Endometrial microvascular endothelial cells (primary cell): ENCODE results near the gene LRRC14B. TPM values are rescaled to one million over a fixed set of nuclear protein-coding genes. Genes with fewer than 3 reads are reported as not detected.

Source experiments
- in situ Hi-C: cut with HindIII; loops from 2 replicates; pipeline ENCODE4 v1.10.0; 2017; ENCODE audit warnings: low sequenced_read_pairs, low pct_unique_long_range_greater_than_20kb; ENCODE audit errors: inconsistent ontology term
- total RNA-seq: library from RNA; depleted of rRNA; stranded (reverse); fragments of >200 nt; gene quantifications from one replicate; pipeline ENCODE4 v1.2.3, GENCODE V29; 2015; ENCODE audit errors: inconsistent ontology term

Gene LRRC14B
- total RNA-seq, 1 donor from 2014 or later, result not detected

DNA sequence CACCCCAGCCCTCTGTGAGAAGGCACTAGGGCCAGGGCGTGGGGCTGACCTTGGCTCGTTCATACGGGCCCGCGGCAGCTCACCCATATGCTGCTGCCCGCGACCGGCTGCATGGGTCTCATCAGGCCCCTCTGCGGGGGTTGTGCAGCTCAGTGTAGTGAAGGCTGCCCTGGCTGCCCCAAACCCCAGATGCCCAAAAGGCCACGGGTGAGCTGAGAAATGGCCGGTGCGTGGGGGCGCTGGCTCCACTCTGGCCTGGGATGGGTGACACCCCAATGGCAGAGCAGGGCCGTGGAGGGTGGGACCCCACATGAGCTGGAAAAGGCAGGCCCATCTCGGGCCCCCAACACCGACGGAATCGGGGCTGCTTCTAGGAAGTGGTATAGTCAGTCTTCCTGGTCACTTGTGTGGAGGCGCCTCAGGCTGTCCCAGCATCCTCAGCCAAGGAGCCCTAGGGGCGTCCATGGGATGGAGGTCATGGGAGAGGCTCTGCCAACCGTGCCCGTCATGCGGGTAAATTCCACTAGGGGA lies 19.4 kb upstream of the LRRC14B start:
- in situ Hi-C loops, result no loop called here

DNA sequence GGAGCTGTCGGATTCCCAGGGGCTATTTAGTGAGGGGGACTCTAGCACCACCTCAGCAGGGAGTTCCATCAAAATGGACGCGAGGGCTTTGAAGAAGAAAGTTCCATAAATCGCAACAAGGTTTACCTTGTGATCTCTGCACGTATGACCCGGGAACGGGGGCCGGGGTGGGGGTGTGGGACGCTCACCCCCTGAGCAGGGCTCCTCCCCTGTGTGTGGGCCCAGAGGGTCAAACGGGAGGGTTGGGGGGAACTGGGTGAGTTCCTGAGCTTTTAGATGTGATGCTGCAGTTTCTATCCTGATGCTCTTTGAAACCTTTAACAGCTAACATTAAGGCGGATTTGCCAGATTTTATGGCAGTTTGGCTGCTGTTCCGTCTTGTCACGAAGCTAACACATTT lies 18.9 kb upstream of the LRRC14B start:
- in situ Hi-C loops, result no loop called here

DNA sequence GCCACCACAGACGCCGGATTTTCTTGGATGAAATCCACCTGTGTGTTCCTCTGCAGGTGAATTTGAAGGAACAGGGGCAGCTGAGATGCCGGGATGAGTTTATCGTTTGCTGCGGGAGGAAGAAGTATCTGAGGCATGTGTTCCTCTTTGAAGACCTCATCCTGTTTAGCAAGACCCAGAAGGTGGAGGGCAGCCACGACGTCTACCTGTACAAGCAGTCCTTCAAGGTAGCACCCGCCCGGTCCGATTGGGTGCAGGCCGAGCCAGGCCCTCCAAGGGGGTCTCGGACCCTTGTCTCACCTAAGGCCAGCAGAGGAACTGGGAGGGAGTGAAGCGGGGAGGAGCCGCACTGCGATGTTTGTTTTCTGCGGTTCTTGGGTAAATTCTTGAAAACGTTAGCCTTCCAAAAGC lies 18.4 kb upstream of the LRRC14B start:
- in situ Hi-C loops, result no loop called here

DNA sequence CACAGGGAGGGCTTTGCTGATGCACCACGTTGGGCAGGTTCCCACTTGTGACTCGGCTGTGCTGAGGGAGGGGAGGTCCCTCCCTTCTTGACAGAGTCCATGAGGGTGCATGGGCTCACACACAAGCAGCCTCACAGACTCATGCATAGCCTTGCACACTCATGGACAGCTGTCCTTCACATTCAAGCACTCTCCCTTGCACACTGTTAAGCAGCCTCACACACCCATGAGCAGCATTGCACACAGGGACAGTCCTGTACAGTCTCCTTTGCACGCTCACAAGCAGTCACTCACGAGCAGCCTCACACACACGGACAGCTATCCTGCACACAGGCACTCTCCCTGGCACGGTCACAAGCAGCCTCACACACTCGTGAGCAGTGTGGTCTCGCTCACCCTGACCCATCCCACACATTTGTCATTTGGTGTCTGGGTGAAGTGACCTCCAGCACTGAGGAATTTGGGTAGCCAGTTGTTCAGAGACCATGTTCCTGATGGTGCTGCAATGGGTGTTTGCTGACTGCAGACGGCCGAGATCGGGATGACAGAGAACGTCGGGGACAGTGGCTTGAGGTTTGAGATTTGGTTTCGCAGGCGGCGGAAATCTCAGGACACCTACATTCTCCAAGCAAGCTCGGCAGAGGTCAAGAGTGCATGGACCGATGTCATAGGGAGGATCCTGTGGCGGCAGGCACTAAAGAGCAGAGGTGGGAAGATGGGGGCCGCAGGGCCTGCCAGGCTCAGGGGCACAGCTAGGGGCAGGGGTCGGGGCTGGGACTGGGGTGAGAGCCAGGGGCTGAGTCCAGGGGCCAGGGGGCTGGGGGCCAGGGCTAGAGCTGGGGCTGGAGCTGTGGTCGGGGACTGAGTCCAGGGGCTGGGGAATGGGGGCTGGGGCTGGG lies 17.7 kb upstream of the LRRC14B start:
- in situ Hi-C loops, result no loop called here

DNA sequence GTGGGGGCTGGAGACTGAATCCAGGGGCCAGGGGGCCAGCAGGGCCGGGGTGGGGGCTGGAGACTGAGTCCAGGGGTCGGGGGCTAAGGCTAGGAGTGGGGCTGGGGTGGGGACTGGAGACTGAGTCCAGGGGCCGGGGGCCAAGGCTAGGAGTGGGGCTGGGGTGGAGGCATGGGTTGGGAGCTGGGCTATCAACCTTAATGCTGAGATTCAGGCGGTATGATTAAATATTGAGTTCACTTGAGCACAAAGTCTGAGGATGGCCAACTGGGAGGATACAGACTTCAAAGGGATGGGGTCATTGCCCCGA lies 17.0 kb upstream of the LRRC14B start:
- in situ Hi-C loops, result no loop called here

DNA sequence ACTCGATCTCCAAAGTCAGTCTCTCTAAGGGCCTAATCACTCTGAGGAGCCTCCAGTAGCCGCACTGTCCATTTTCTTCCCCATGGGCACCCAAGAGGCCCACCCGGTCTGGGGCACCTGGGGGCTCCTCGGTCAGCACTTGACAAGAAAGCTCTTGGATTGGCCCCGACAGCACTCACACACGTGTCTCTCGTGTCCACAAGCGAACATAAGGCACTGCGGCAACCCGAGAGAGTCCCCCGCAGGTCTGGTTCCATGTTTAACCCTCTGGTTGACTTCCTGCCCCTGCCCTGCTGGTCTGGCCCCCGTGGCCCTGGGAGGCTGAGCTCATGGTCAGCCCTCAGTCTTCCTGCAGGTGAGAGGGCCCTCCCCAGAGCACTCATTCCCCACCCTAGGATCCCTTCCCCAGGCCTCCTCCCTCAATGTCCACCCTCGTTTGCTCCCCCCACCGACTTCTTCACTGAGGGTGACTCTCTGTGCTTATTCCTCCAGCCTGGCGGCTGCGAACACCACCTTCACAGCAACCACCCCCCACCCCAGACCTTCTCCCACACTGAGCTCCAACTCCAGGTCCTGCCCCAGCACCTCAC lies 16.3 kb upstream of the LRRC14B start:
- in situ Hi-C loops, result no loop called here

DNA sequence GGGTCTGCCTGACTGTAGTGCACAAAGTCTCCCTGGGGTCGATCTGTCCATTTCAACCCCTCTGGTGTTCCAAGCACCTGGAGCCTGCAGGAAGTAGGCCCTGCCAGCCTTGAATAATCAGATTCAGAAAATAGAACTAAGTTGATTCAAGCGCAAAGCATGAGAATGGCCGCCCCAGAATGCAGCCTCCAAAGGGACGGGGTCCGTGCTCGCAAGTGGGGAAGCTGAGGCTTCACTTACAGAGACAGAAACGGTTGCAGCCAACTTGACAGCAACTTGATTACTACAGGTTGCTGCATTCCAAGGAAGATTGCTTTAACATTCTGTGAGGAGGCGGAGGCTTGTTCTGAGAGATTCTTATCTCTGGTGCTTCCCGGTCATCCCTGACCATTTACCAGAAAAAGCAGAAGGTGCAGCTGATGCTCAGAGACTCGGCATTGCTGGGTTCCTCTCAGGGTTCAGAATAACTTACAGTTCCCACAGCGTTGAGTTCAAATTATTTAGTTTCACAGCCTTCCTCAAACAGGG lies 14.9 kb upstream of the LRRC14B start:
- in situ Hi-C loops, result no loop called here

DNA sequence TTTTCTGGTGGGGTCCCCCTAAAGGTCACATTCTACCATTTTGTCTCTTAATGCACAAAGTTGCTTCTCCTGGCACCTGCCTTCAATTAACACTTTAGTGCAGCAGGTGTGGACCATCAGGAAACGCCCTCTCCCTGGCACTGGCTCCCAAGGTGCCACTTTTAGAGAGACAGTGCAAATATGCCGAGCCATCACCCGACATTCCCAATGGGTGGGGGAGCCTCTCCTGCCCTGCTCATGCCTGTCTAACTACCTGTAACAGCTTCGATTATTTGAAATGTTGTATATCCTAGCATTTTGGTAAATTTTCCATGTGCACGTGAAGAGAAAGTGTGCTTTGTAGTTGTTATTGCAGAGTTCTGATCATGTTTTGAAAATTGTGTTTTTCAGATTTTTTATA lies 13.2 kb upstream of the LRRC14B start:
- in situ Hi-C loops, result no loop called here

DNA sequence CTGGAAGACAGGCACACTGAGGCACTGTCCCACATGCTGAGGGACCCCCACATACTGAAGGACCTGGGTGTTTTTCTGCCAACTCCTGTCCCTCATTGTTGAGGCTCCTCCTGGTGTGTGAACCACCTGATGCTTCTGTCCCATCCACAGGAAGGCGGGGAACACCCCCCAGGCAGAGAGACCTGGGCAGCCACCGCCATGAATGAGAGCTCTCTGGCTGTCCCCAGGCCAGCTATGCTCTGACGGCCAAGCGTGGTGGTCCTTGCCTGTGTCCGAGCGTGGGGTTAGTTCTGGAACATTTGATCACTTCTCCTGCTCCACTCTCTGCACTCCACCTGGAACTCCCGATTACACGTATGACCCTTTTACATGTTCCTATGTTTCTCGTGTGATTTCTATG lies 11.9 kb upstream of the LRRC14B start:
- in situ Hi-C loops, result no loop called here

DNA sequence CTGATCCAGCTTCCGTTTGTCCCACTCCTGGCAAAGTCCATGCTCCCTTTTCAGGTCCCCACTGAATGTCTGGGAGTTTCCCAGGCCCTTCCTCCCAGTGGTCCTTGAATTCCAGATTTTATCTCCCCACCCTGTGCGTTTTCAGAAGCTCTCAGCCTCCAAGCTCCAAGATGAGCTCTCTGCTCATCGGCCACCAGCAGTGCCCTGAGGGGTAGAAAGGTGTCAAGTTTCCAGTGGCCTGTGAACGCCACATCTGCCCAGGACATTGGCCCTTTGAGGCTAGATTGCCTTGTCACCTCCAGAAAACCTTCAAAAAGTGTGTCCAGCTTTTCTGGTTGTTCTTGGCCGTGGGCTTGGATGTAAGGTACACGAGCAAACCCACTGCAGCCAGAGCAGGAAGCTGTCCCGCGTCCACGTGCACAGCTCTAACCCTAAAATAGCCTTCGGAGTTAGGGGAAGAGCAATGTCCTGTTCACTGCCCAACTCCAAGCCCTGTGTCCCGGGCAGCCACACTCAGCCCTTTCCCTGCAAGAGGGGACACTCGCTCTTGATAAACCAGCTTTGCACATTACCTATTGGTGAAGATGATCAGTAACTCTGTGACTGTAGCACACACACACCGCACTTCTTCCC lies 10.9 kb upstream of the LRRC14B start:
- in situ Hi-C loops, result no loop called here

DNA sequence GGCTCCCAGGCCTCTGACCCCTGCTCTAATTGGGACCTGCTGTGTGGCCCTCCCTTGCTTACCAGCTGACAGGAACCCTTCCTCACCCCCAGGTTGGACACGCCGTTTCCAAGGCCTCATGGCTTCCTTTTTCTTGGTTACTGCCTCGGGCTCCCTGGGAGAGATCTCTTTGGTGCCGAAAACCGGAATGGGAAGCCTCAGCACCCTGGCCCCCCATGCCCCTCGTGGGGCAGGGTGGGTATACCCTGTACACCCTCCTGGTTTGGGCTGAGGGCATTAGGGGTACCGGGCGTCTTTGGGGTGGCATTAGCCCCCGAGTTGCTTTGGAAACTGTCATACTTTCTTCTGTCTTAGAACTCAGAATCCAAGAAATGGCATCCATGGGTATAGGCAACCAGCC lies 10.1 kb upstream of the LRRC14B start:
- in situ Hi-C loops, result no loop called here

DNA sequence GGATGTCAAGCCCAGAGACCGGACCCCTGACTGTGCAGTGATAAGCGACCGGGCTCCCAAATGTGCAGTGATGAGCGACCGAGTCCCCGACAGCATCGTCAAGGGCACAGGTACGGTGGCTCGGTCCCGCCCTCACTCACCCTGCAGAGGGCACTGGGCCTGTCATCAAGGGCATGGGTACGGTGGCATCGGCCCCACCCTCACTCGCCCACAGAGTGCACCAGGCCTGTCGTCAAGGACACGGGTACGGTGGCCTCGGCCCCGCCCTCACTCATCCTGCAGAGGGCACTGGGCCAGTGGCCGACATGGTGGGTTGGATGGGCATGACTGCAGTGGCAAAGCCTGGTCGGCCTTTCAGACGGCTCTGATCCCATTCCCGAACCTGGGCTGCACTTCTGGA lies 9.7 kb upstream of the LRRC14B start:
- in situ Hi-C loops, result no loop called here

DNA sequence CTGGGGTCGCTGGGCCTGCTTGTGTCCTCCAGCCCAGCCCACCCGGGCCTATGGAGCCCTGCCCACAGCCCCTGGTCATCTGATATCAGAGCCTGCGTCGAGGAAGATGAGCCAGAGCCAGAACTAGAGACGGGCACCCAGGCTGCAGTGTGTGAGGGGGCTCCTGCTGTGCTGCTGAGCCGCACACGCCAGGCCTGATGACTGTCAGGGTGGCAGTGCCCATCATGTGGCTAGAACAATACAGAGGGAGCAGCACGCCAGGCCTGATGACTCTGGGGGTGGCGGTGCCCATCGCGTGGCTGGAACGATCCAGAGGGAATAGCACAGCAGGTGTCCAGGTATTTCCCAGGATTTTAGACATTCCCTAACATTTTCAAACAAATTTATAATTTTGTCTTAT lies 9.2 kb upstream of the LRRC14B start:
- in situ Hi-C loops, result no loop called here

DNA sequence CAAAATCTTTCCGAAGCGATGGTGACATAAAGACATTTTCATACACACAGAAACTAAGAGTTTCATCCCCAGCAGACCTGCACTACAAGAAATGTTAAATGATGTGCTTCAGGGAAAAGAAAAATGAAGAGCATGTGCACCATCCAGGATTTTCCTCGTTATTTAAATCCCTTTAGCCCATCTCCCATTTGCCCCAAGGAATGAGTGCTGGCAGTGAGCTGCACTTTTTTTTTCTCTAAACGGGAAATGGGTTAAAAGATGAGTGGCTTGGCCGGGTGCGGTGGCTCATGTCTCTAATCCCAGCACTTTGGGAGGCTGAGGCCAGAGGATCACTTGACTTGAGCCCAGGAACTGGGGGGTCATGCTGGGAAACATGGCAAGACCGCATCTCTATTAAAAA lies 6.8 kb upstream of the LRRC14B start:
- in situ Hi-C loops, result no loop called here

DNA sequence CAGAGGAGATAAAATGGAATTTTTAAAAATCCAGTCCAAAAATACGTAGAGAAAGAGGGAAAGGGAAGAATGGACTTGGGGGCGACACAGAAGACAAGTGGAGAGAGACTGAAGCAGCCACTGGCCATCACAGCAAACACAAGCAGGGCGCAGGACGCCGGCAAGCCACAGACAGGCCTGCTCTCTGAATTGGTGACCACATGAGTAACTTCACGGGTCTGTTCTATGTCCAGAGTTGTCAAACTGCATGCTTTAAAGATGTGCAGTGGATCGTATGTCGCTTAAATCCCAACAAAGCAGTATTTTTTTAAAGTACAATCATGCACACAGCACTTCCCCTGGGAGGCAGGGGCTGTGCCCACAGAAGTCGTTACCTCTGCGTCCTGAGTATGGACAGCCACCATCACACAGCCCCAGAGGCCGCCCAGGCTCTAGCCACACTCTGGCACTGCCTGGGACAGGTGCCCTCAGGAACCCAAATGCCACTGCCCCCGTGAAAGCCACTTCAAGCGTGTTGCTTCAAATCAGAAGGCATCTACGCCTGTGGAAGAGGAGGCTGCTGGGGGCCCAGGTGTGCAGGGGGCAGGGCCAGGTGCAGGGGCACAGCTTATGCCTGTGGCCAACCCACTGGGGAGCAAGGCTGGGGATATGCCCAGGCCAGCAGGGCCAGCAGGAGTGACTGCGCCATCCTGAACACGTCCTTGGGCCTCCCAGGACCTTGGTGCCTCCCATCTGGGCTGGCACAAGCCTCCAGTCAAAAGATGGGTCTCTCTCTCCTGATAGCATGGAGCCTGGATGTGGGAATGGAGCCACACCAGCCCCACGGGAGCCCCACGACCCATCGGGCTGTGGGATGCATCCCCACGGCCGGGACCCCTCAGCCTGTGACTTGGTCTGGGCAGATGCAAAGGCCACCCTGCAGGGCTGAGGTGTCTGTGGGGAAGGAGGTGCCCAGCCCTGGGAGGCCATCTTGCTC lies 5.9 kb upstream of the LRRC14B start:
- in situ Hi-C loops, result no loop called here

DNA sequence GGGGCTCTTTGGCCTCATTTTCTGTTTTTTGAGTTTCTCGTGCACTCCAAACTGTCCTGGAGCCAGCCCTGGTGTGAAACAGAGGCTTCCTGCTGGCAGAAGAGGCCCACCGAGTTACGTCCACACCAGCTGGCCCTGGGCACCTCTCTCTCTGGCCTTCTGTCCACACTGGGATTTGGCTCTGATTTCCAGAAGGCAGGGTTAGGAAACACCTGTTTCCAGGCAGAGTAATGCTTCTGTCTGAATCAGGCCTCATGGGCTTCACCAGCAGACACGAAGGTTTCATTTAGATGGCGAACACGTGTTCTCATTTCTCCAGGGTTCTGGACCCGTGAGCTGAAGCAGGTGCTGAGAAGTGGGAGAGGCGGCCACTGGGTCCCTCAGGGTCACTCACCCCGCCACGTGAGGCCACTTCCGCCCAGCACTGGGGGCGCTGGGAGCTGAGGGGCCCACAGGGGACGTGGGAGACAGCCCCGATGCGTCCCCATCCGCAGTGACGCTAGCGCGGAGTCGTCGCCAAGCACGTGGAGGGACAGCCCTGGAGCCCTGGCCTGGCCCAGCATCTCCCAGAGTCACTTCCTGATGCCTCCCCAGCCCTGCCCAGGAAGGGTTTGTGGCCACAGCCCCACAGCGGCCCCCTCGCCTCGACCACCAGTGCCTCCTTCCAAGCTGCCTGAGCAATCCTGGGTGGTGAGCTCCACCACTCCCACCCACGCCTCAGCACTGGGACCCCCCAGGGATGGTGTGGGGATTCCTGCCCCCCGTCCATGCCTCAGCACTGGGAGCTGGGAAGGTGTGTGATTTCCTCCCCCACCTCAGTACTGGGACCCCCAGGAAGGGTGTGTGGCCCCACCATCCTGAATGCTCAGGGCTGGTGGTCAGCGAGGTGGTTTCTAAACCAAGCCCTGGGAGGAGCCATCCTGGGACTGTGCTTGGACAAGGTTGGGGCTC lies 4.9 kb upstream of the LRRC14B start:
- in situ Hi-C loops, result no loop called here

DNA sequence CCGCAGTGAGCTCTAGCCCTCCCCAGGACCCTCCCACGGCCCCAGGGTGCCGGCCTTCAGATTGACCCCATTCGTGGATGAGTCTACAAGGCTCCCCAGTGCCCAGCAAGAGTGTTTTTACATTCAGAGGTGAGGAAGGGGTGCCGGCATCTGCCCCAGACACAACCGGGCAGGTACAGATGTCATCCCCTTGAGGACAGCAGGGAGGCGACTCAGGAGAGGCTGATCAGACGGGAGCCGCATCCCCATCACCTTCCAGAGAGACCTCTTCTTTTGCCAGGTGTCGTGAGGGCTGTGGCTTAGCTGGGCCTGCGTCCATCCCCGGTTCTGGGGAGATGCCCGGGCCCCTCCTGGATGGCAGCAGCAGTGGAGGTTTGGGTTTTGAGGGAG lies 4.3 kb upstream of the LRRC14B start:
- in situ Hi-C loops, result no loop called here
